ENCODE measurements around the gene OR52N4. TPM values are rescaled to one million over a fixed set of nuclear protein-coding genes. Genes with fewer than 3 reads are reported as not detected.

Gene OR52N4
- polyA plus RNA-seq, 1 of the 3 experiments (the other 2 are of a cell fraction): 0.10 TPM

DNA sequence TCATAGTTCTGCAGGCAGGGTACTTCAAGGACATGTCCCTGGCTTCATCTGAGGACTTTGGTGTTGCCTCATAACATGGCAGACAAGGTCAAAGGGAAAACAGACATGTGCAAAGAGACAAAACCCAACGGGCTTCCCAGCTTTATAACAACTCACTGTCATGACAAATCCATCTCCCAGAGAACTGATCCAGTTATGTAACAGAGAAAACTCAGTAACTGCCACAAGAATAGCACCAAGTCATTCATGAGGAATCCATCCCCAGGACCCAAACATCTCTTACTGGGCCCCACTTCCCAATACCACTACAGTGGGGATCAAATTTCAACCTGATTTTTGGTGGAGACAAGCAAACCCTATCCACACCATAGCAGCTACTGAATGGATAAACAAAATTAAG, 13.0 kb downstream of the OR52N4 start:
- Histone ChIP-seq H3K4me3 (ENCODE audit: low read depth in 2 of 2, low read length in 1 of 2) (no peak overlapping the region), H3K4me2 (no peak overlapping the region), H2AFZ (ENCODE audit: low read depth) (no peak overlapping the region), H3K9me2 (no peaks in the 10 kb centered on the region), H3K9ac (no peak overlapping the region), H3K79me2 (ENCODE audit: insufficient read depth) (no peaks in the 10 kb centered on the region), H3K36me3 (replicated peaks in 1 of 2; ENCODE audit: control insufficient read depth in 1 of 2, insufficient read depth in 2 of 2, low read length in 1 of 2) (no peaks in the 10 kb centered on the region), H3K27me3 (ENCODE audit: insufficient read depth) (no peaks in the 10 kb centered on the region), H3K27ac (ENCODE audit: low read depth in 2 of 2, low read length in 1 of 2) (no peak overlapping the region), H4K20me1 (ENCODE audit: insufficient read depth) (no peaks in the 10 kb centered on the region), H3K4me1 (ENCODE audit: control insufficient read depth in 1 of 2, insufficient read depth in 2 of 2, low read depth in 1 of 2, low read length in 1 of 2) (no peaks in the 10 kb centered on the region), H3K9me3 (no peaks in the 10 kb centered on the region), H3F3A (replicated peaks; ENCODE audit: insufficient read depth) (no peaks in the 10 kb centered on the region)
- ChIA-PET CTCF (no interaction called here), POLR2A (no interaction called here)
- no peak for DNase-seq
- TF ChIP-seq JUND (IDR thresholded peaks at IDR 0.05) (no peak), NFIC (IDR thresholded peaks at IDR 0.05; ENCODE audit: borderline replicate concordance) (no peak), CHD2 (IDR thresholded peaks at IDR 0.05; ENCODE audit: low read length, partially characterized antibody) (no peak), RAD21 (IDR thresholded peaks at IDR 0.05; ENCODE audit: low read length) (no peak), SIN3A (IDR thresholded peaks at IDR 0.05; ENCODE audit: borderline replicate concordance, low read depth, low read length) (no peak), TCF12 (IDR thresholded peaks at IDR 0.05) (no peak), POLR2AphosphoS5 (IDR thresholded peaks at IDR 0.05; ENCODE audit: low read depth, low read length) (no peak), EZH2phosphoT487 (IDR thresholded peaks at IDR 0.05; ENCODE audit: borderline replicate concordance, low read depth) (no peak), YY1 (IDR thresholded peaks at IDR 0.05; ENCODE audit: low read depth) (no peak), GABPA (IDR thresholded peaks at IDR 0.05; ENCODE audit: low read depth) (no peak), RCOR1 (IDR thresholded peaks at IDR 0.05; ENCODE audit: low read length) (no peak), EP300 (IDR thresholded peaks at IDR 0.05; ENCODE audit: borderline replicate concordance in 1 of 2, low read depth in 1 of 2, low read length in 1 of 2) (no peak)
- TF ChIP-seq, protein P1, sequence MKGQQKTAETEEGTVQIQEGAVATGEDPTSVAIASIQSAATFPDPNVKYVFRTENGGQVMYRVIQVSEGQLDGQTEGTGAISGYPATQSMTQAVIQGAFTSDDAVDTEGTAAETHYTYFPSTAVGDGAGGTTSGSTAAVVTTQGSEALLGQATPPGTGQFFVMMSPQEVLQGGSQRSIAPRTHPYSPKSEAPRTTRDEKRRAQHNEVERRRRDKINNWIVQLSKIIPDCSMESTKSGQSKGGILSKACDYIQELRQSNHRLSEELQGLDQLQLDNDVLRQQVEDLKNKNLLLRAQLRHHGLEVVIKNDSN (IDR thresholded peaks at IDR 0.05; ENCODE audit: borderline replicate concordance, low read depth): no peak
- TF ChIP-seq, protein P2, sequence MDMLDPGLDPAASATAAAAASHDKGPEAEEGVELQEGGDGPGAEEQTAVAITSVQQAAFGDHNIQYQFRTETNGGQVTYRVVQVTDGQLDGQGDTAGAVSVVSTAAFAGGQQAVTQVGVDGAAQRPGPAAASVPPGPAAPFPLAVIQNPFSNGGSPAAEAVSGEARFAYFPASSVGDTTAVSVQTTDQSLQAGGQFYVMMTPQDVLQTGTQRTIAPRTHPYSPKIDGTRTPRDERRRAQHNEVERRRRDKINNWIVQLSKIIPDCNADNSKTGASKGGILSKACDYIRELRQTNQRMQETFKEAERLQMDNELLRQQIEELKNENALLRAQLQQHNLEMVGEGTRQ (IDR thresholded peaks at IDR 0.05; ENCODE audit: borderline replicate concordance, low read depth, low read length): no peak
- TF ChIP-seq, protein P3, sequence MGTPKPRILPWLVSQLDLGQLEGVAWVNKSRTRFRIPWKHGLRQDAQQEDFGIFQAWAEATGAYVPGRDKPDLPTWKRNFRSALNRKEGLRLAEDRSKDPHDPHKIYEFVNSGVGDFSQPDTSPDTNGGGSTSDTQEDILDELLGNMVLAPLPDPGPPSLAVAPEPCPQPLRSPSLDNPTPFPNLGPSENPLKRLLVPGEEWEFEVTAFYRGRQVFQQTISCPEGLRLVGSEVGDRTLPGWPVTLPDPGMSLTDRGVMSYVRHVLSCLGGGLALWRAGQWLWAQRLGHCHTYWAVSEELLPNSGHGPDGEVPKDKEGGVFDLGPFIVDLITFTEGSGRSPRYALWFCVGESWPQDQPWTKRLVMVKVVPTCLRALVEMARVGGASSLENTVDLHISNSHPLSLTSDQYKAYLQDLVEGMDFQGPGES (IDR thresholded peaks at IDR 0.05; ENCODE audit: low read depth, low read length): no peak
- TF ChIP-seq, protein P4, sequence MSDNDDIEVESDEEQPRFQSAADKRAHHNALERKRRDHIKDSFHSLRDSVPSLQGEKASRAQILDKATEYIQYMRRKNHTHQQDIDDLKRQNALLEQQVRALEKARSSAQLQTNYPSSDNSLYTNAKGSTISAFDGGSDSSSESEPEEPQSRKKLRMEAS (IDR thresholded peaks at IDR 0.05; ENCODE audit: low read depth): no peak
- 0% methylated on average over 1 of the region's 1 CpG for WGBS (ENCODE audit: low lambda C conversion rate)

DNA sequence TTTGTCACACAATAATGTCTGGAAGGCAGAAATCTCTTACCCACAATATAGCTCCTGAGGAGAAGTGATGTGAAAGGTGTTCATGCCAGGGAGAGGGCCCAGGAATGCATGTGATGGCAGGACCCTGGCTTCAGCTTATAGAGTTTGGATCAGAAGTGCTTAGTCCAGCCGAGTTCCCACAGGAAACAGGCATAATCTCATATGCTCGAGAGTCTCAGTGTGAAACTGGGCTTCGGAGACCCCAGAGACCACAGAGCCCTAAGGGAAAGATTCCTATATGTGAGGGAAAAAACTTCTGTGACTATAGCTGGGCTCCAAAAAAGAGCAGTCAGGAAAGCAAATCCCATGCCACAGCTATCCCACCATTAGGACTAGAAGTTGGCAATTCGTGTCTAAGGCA, 29.2 kb downstream of the OR52N4 start, which contains the start of gene OR52N5:
Gene OR52N5 (minus strand): TSS at position 101 of the 400 bp plus-strand sequence. CDS start 4,721 bp downstream, outside the sequence.
- Histone ChIP-seq H3K36me3 (replicated peaks in 1 of 2; ENCODE audit: control insufficient read depth in 1 of 2, insufficient read depth in 2 of 2, low read length in 1 of 2) (no peaks in the 10 kb centered on the region), H3K27me3 (ENCODE audit: insufficient read depth) (no peaks in the 10 kb centered on the region), H3K9me2 (no peaks in the 10 kb centered on the region), H3K4me2 (no peak within 1 kb of the TSS), H3K27ac (ENCODE audit: low read depth in 2 of 2, low read length in 1 of 2) (no peak within 1 kb of the TSS), H3K4me1 (ENCODE audit: control insufficient read depth in 1 of 2, insufficient read depth in 2 of 2, low read depth in 1 of 2, low read length in 1 of 2) (no peaks in the 10 kb centered on the region), H3K79me2 (ENCODE audit: insufficient read depth) (no peaks in the 10 kb centered on the region), H3K9ac (no peak within 1 kb of the TSS), H2AFZ (ENCODE audit: low read depth) (no peak within 1 kb of the TSS), H4K20me1 (ENCODE audit: insufficient read depth) (no peaks in the 10 kb centered on the region), H3K4me3 (ENCODE audit: low read depth in 2 of 2, low read length in 1 of 2) (no peak within 1 kb of the TSS), H3F3A (replicated peaks; ENCODE audit: insufficient read depth) (no peaks in the 10 kb centered on the region), H3K9me3 (no peaks in the 10 kb centered on the region)
- no peak for DNase-seq
- WGBS (ENCODE audit: low lambda C conversion rate): 6% methylated on average over 4 of the region's 4 CpGs
- ChIA-PET POLR2A (no interaction called here), CTCF (interaction anchor here (1.0 kb wide), 1 partner anchor 29 kb away, joined by 3 read pairs; the partner anchor contains the start of gene OR52N4)
- TF ChIP-seq MEF2A (IDR thresholded peaks at IDR 0.05; ENCODE audit: borderline replicate concordance, low read depth): no peak
- TF ChIP-seq, protein P5, sequence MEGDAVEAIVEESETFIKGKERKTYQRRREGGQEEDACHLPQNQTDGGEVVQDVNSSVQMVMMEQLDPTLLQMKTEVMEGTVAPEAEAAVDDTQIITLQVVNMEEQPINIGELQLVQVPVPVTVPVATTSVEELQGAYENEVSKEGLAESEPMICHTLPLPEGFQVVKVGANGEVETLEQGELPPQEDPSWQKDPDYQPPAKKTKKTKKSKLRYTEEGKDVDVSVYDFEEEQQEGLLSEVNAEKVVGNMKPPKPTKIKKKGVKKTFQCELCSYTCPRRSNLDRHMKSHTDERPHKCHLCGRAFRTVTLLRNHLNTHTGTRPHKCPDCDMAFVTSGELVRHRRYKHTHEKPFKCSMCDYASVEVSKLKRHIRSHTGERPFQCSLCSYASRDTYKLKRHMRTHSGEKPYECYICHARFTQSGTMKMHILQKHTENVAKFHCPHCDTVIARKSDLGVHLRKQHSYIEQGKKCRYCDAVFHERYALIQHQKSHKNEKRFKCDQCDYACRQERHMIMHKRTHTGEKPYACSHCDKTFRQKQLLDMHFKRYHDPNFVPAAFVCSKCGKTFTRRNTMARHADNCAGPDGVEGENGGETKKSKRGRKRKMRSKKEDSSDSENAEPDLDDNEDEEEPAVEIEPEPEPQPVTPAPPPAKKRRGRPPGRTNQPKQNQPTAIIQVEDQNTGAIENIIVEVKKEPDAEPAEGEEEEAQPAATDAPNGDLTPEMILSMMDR (IDR thresholded peaks at IDR 0.05): no peak
- TF ChIP-seq ELF1 (IDR thresholded peaks at IDR 0.05): no peak
- no peak for TF ChIP-seq TAF1 (IDR thresholded peaks at IDR 0.05; ENCODE audit: borderline replicate concordance, low read depth, low read length)
- no peak for TF ChIP-seq SMC3 (IDR thresholded peaks at IDR 0.05; ENCODE audit: low read depth, low read length)
- no peak for TF ChIP-seq FOXM1 (IDR thresholded peaks at IDR 0.05; ENCODE audit: low read depth)
- no peak for TF ChIP-seq JUND (IDR thresholded peaks at IDR 0.05)
- no peak for TF ChIP-seq RAD21 (IDR thresholded peaks at IDR 0.05; ENCODE audit: low read length)
- TF ChIP-seq EP300 (IDR thresholded peaks at IDR 0.05; ENCODE audit: borderline replicate concordance in 1 of 2, low read depth in 1 of 2, low read length in 1 of 2): no peak
- TF ChIP-seq RXRA (IDR thresholded peaks at IDR 0.05; ENCODE audit: borderline replicate concordance, low read depth): no peak
- TF ChIP-seq, protein P4 (IDR thresholded peaks at IDR 0.05; ENCODE audit: low read depth): no peak
- TF ChIP-seq, protein P1 (IDR thresholded peaks at IDR 0.05; ENCODE audit: borderline replicate concordance, low read depth): no peak
- no peak for TF ChIP-seq YY1 (IDR thresholded peaks at IDR 0.05; ENCODE audit: low read depth)
